ENCODE data around the gene HSPA4L.

GRCh38 chr4:127776620-127777019, 5.5 kb upstream of the HSPA4L start:
- TF ChIP-seq CTCF (conservative IDR thresholded peaks at IDR 0.05; ENCODE audit: low read depth, low read length) (no peak), EZH2 (IDR thresholded peaks at IDR 0.05; ENCODE audit: borderline replicate concordance, low read depth, low read length, poor library complexity, severe bottlenecking) (no peak)

All from A673 (cell line).